ENCODE results near the gene RNU6-8.
A peak's percentile ranks its signal among the peaks of the same experiment; 100 is the strongest.

Gene RNU6-8

DNA sequence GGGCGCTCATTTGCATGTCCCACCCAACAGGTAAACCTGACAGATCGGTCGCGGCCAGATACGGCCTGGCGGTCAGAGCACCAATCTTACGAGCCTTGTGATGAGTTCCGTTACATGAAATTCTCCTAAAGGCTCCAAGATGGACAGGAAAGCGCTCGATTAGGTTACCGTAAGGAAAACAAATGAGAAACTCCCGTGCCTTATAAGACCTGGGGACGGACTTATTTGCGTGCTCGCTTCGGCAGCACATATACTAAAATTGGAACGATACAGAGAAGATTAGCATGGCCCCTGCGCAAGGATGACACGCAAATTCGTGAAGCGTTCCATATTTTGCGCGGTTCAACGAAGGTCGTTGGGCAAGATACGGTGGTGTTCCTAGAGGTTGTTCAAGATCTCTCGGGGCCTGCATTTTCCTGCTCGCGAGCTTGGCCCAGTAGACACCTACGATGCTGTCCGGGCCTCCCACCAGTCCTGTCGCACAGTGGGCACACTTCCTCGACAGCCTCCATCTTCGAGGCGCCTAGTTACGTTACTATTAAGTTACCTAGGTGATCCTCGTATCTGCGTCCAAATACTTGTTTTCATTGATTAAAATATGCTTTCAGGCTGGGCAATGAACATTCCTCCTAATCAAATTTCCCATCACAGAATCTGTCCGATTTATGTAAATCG is 1.1 kb downstream of the RNU6-8 start, which contains the start of gene RNU6-7:
Gene RNU6-7, plus strand, starts transcription at position 230 of the 675 bp plus-strand sequence.
- in situ Hi-C loops (cut with MboI; ENCODE audit: low sequenced_read_pairs, unreplicated experiment) = no loop called here
- TF ChIP-seq, protein P1, sequence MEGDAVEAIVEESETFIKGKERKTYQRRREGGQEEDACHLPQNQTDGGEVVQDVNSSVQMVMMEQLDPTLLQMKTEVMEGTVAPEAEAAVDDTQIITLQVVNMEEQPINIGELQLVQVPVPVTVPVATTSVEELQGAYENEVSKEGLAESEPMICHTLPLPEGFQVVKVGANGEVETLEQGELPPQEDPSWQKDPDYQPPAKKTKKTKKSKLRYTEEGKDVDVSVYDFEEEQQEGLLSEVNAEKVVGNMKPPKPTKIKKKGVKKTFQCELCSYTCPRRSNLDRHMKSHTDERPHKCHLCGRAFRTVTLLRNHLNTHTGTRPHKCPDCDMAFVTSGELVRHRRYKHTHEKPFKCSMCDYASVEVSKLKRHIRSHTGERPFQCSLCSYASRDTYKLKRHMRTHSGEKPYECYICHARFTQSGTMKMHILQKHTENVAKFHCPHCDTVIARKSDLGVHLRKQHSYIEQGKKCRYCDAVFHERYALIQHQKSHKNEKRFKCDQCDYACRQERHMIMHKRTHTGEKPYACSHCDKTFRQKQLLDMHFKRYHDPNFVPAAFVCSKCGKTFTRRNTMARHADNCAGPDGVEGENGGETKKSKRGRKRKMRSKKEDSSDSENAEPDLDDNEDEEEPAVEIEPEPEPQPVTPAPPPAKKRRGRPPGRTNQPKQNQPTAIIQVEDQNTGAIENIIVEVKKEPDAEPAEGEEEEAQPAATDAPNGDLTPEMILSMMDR (IDR thresholded peaks at IDR 0.05; ENCODE audit: borderline replicate concordance, control extremely low read depth, extremely low read depth, insufficient read depth, missing control alignments) = no peak
- no peak for DNase-seq (ENCODE audit: low spot score)

DNA sequence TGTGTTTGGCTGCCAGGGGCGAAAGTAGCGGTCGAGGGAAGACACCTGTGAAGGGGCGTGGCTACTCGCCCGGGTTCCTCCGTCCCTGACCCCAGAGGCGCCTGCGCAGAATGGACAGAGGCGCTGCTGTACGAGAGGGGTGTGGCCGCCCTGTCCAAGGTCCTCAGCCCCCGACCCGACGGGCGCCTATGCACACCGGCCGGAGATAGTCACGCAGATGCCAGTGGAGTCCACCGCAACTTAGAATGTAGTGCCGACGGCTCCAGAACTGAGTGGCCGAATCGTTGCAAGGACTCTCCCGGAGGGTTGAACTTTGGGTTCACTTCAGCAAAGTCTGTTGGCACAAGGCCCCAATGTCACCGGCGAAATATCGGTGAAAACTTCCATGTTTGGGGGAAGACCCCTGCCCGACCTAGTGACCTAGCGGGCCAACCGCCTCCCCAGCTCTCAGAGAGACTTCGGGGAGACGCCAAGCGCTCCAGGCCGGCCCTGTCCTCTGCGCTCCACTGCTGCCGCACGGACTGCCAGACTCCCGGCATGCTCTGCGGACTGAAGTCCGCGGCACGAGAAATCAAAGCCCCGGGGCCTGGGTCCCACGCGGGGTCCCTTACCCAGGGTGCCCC is 1.8 kb downstream of the RNU6-8 start:
- in situ Hi-C loops (cut with MboI; ENCODE audit: low sequenced_read_pairs, unreplicated experiment) = no loop called here
- peak; percentile 74 for DNase-seq (ENCODE audit: low spot score)
- TF ChIP-seq, protein P1 (IDR thresholded peaks at IDR 0.05; ENCODE audit: borderline replicate concordance, control extremely low read depth, extremely low read depth, insufficient read depth, missing control alignments) = no peak

DNA sequence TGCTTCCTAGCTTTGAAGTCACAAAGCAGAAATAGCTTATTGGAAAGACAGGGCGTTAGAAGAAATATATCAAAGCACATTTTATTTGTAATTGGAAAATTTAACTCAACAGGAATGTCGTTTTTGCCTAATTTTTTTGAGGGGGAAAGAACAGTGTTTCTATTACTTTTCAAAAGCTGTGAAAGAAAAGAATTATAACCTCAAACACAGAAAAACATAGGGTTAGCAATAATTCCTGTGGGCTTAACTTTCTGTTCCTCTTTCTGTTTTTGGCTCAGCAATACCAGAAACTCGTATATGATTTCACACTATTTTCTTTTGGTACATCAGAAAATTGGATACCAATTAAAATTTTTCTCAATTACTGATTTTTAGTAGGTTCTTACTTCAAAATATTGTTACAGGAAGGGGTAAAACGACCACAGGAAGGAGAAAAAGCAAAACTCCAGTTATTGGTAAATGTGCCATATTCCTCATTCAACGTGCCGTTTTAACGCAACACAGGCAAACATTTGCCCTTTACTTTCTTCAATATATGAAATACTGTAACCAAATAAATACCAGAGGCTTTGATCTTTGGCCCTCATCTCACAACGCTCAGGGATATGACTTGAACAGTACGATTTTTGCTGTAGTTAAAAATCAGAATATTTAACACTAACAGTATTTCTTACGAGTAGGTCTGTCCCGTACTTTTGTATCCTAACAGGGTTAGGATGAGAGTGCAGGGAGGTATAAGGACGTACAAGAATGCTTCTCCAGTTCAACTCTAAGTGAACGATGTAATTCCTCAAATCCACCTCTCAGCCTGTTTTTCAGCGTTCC is 2.5 kb downstream of the RNU6-8 start:
- DNase-seq (ENCODE audit: low spot score) = peak; percentile 43
- TF ChIP-seq, protein P1 (IDR thresholded peaks at IDR 0.05; ENCODE audit: borderline replicate concordance, control extremely low read depth, extremely low read depth, insufficient read depth, missing control alignments) = no peak
- in situ Hi-C loops (cut with MboI; ENCODE audit: low sequenced_read_pairs, unreplicated experiment) = no loop called here

DNA sequence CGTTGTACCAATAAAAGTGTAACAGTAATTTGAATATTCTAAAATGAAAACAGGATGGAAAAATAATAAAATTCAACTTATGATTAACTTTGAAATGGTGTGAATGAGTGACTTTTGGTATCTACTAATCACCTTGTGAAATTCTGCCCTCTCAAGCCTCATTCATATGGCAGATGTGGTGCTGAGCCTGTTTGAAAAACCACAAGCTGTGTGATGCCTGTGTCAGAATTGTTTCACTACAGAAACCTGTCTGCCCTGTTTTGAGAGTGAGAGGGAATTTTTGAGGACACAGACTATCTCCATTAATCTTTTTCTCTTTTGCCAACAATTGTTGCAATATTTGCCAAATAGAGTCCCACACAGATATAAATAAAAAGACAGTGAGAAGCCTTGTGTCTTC is 5.2 kb downstream of the RNU6-8 start:
- in situ Hi-C loops (cut with MboI; ENCODE audit: low sequenced_read_pairs, unreplicated experiment) = no loop called here
- no peak for DNase-seq (ENCODE audit: low spot score)
- TF ChIP-seq, protein P1 (IDR thresholded peaks at IDR 0.05; ENCODE audit: borderline replicate concordance, control extremely low read depth, extremely low read depth, insufficient read depth, missing control alignments) = no peak

DNA sequence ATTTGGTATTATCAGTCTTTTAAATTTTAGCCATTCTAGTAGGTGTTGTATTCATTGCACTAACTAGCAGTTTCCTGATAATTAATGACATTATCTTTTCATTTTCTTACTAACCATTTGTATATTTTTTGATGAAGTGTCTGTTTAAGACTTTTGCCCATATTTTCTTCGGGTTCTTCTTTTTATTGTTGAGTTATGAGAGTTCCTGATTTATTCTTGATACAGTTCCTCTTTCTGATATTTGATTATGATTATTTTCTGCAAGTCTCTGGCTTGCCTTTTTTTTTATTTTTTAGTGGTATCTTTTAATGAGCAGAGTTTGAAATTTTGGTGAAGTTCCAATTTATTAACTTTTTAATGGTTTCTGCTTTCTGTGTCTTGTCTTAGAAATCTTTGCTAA is 7.4 kb downstream of the RNU6-8 start:
- TF ChIP-seq, protein P1 (IDR thresholded peaks at IDR 0.05; ENCODE audit: borderline replicate concordance, control extremely low read depth, extremely low read depth, insufficient read depth, missing control alignments) = no peak
- no peak for DNase-seq (ENCODE audit: low spot score)
- in situ Hi-C loops (cut with MboI; ENCODE audit: low sequenced_read_pairs, unreplicated experiment) = no loop called here

DNA sequence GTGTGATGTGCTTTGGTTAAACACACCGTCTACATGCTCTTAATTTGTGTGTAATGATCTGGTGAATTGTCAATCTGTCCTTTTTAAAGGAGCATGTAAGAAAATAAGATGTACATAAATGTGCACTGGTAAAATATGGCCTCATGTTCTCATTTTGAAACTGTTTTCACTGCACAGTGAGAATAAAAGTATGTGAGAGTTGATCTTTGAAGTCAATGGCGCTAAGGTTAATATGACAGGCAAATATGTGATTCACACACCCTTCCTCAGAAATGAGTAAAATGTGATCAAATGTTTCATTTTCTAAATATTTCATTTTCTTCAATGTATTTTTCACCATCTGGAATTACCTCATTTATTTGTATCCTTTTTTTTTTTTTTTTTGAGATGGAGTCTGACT is 9.5 kb downstream of the RNU6-8 start:
- DNase-seq (ENCODE audit: low spot score) = no peak
- TF ChIP-seq, protein P1 (IDR thresholded peaks at IDR 0.05; ENCODE audit: borderline replicate concordance, control extremely low read depth, extremely low read depth, insufficient read depth, missing control alignments) = no peak
- in situ Hi-C loops (cut with MboI; ENCODE audit: low sequenced_read_pairs, unreplicated experiment) = no loop called here
